Small intestine (tissue), 7 donors: ENCODE measurements around the gene KRTAP12-4. TPM values are rescaled to one million over a fixed set of nuclear protein-coding genes. Genes with fewer than 3 reads are reported as not detected.
A peak's percentile ranks its signal among the peaks of the same experiment; 100 is the strongest.
"Not testable (repeated sequence)": the region's sequence is repeated elsewhere in the genome, so short reads cannot be mapped to it uniquely, and the experiment has no call there.

Experiments used
- DNase-seq, 2 donors: peaks; one replicate each; pipeline versions ENCODE4 v3.0.0 to v3.0.0-alpha.2; 2013
- FAIRE-seq: peaks from 2 replicates; lab custom pipeline; 2012; peaks lifted over from hg19 to GRCh38; lab: Jason Lieb, UNC
- H3K27ac ChIP-seq, 3 donors: one replicate each; pipeline ENCODE4 v1.5.1; 2013; ENCODE audit warnings: low read length in 2 of 3, mild to moderate bottlenecking in 2 of 3, control low read depth in 1 of 3, inconsistent platforms in 1 of 3, low read depth in 1 of 3, moderate library complexity in 1 of 3
- H3K27me3 ChIP-seq, 3 donors: one replicate each; pipeline ENCODE4 v1.6.1; 2013; ENCODE audit warnings: low read length in 3 of 3, inconsistent platforms in 1 of 3; ENCODE audit not compliant: control insufficient read depth in 3 of 3, insufficient read depth in 3 of 3
- H3K36me3 ChIP-seq, 3 donors: one replicate each; pipeline ENCODE4 v1.6.1; 2013; ENCODE audit warnings: low read length in 3 of 3, inconsistent platforms in 1 of 3, low read depth in 1 of 3, mild to moderate bottlenecking in 1 of 3, moderate library complexity in 1 of 3; ENCODE audit not compliant: control insufficient read depth in 3 of 3, insufficient read depth in 2 of 3
- H3K4me1 ChIP-seq, 3 donors: one replicate each; pipeline ENCODE4 v1.6.1; 2013; ENCODE audit warnings: low read length in 2 of 3, inconsistent platforms in 1 of 3, low read depth in 1 of 3, mild to moderate bottlenecking in 1 of 3, moderate library complexity in 1 of 3; ENCODE audit not compliant: control insufficient read depth in 3 of 3, insufficient read depth in 2 of 3
- H3K4me3 ChIP-seq, 3 donors: one replicate each; pipeline ENCODE4 v1.5.1; 2013; ENCODE audit warnings: low read length in 3 of 3, control low read depth in 1 of 3, inconsistent platforms in 1 of 3, low read depth in 1 of 3, mild to moderate bottlenecking in 1 of 3, moderate library complexity in 1 of 3
- H3K9me3 ChIP-seq, 2 donors: one replicate each; pipeline ENCODE4 v1.6.1; 2013; ENCODE audit warnings: low read depth in 1 of 2, low read length in 1 of 2; ENCODE audit not compliant: control insufficient read depth in 2 of 2, insufficient read depth in 1 of 2
- WGBS, 3 donors: extraction: QIAGEN DNeasy Blood & Tissue Kit; methylation state at CpG; one replicate each; pipeline ENCODE4 v1.1.7; 2013; 5-methylcytosine and 5-hydroxymethylcytosine counted together
- polyA plus RNA-seq, 4 donors: library from polyadenylated mRNA; stranded (reverse) in 3 of 4; unstranded in 1 of 4; fragments of 200-250 nt in 3 of 4; fragments of 120-200 nt in 1 of 4; gene quantifications; one replicate each; pipeline versions ENCODE4 v1.2.1 to v1.2.3, GENCODE V29; 2013
- donor health status: healthy with polysubstance abuse.
- donor health status: control.
- donor health status: control.
- donor health status: Bipolar disorder and iron deficiency.
- donor health status: healthy.

The KRTAP12-4 gene
- polyA plus RNA-seq, 4 donors: not detected

DNA sequence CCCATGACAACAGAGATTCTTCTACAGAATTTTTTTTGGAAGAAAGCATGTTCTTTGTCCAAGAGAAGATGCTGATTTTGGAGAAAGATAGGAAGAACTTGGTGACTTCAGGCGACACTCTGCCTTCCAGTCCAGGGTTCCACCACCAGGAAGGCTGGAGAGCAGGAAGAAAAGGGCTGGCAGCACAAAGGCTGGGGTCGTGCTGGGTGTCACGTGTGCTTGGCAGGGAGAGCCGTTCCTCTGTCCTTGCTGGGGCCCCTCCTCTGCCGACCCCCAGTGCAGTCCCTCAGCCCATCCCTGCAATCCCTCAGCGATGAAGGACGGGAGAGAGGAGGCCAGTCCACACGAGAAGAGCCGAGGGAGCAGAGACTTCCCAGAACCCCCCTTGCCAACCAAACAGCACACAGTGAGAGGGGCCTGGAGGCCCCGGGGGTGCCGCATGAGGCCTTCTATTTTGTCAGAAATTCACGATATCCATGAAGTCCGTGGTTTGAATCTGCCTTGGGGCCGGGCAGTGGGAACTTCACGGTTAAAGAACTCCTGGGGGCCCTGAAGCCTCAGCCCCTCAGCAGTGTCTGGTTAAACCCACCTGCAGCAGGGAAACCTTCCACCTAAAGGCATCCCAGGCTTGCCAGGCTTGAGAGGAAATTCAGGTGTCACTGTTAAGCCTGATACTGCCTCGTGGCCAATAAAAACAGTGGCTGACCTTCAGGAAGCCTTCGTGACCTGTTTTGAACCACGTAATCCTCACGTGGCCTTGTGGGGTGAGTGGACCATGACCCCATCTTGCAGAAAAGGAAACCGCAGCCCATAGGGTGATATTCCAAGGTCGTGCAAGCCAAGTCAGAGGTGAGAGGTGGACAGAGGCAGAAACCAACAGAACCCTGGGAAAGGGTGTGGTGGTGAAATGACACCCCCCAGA, 45.9 kb upstream of the KRTAP12-4 start:
- no peak for DNase-seq
- Histone ChIP-seq H3K27me3 (peaks cover 0 to 68% (median 23%) of the 10 kb centered on the region in 3 donors), H3K4me1 (peaks cover 0 to 12% (median 0%) of the 10 kb centered on the region in 3 donors), H3K27ac (no peak overlapping the region), H3K4me3 (no peak overlapping the region), H3K9me3 (peaks cover 0 to 4% of the 10 kb centered on the region in 2 donors), H3K36me3 (no peaks in the 10 kb centered on the region)
- no peak for FAIRE-seq
- WGBS, 3 donors: 40 to 51% (median 50%) methylated on average over 21 of the region's 21 CpGs

DNA sequence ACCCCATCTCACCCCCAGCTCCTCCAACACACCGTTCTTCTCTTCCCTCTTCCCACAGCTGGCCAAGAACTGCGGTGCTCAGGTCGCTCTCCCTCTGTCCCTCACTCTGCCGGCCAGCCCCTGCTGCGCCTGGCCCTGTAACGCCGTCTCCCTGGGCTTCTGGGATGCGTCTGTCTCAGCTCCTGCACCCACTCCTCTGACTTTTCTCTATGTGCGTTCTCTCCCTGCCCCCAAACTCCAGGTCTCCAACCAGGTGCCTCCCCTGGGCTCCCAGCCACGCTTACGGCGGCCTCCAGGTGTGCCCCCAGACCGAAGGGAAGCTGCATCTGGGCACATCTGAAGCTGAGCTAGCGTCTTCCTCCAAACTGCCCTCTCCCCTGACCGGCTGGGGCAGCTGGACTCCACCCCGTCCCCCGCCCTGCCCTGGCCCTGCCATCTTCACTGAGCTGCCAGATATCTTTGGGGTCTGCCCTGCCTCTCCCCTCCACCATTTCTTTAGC, 45.1 kb upstream of the KRTAP12-4 start:
- Histone ChIP-seq H3K27me3 (peaks cover 0 to 65% (median 21%) of the 10 kb centered on the region in 3 donors), H3K9me3 (peaks cover 0 to under 1% of the 10 kb centered on the region in 2 donors), H3K36me3 (no peaks in the 10 kb centered on the region), H3K27ac (no peak overlapping the region), H3K4me1 (peaks cover 0 to 12% (median 0%) of the 10 kb centered on the region in 3 donors), H3K4me3 (no peak overlapping the region)
- DNase-seq (no peak), FAIRE-seq (no peak)
- 53 to 55% (median 54%) methylated on average over 17 of the region's 17 CpGs for WGBS, 3 donors

DNA sequence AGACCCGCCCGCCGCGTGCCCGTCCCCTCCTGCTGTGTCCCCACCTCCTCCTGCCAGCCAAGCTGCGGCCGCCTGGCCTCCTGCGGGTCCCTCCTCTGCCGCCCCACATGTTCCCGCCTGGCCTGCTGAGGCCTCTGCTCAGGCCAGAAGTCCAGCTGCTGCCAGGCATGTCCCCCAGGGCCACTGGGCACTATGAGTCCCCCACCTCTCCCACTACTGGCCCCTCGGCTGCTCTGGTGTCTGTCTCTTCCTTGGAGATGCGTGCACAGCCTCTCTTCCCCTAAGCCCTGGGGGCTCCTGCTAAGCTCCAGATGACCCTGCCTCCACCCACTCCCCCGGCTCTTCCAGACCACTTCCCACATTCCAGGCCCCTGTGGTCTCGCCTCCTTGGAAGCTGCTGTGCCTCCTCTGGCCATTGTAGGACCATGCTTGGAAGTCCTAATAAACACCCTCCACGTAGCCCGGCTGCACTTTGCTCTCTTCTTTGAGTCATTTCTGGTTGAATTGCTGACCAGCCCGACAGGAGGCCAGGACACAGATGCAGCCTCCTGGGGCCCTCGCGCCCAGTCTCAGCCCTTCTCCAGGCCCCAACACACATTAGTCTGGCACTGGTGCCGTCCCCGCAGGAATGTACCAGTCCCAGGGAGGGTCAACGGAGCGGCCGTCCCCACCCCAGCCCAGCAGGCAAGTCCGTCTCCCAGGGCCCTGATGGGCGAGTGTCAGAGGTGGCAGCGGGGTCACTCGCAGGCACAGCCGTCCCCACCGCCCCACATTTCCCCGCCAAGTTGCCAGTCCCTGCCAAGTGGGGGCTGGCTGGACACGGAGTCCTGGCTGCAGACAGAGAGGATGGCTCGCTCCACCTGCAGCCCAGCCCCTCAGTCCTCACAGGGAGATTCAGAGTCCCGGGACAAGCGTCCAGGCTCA, 43.6 kb upstream of the KRTAP12-4 start:
- no peak overlapping the region for H3K4me3 ChIP-seq
- whole genome bisulfite sequencing, 3 donors: 24 to 35% (median 33%) methylated on average over 32 to 35 of the region's 35 CpGs
- H3K9me3 ChIP-seq: no peaks in the 10 kb centered on the region
- FAIRE-seq (no peak), DNase-seq (peak in 1 of 2 donors; percentile 58)
- peaks cover 0 to 50% (median 12%) of the 10 kb centered on the region in 3 donors for H3K27me3 ChIP-seq
- H3K27ac ChIP-seq: peak overlapping the region in 1 of 3 donors; percentile 58
- H3K36me3 ChIP-seq: no peaks in the 10 kb centered on the region
- H3K4me1 ChIP-seq: peaks cover 0 to 12% (median 0%) of the 10 kb centered on the region in 3 donors

DNA sequence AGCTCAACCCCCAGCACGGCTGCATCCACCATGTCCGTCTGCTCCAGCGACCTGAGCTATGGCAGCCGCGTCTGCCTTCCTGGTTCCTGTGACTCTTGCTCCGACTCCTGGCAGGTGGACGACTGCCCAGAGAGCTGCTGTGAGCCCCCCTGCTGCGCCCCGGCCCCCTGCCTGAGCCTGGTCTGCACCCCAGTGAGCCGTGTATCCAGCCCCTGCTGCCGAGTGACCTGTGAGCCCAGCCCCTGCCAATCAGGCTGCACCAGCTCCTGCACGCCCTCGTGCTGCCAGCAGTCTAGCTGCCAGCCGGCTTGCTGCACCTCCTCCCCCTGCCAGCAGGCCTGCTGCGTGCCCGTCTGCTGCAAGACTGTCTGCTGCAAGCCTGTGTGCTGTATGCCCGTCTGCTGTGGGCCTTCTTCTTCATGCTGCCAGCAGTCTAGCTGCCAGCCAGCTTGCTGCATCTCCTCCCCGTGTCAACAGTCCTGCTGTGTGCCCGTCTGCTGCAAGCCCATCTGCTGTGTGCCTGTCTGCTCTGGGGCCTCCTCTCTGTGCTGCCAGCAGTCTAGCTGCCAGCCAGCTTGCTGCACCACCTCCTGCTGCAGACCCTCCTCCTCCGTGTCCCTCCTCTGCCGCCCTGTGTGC, 42.8 kb upstream of the KRTAP12-4 start, which contains the start of gene KRTAP10-12:
Gene KRTAP10-12 (plus strand): TSS at position 1 of the 639 bp plus-strand sequence. CDS start 30 bp downstream, at position 31.
- H3K4me1 ChIP-seq: peaks cover 0 to 12% (median 0%) of the 10 kb centered on the region in 3 donors
- not testable (repeated sequence) for H3K9me3 ChIP-seq, DNase-seq, H3K36me3 ChIP-seq, H3K4me3 ChIP-seq, FAIRE-seq
- H3K27me3 ChIP-seq: peaks cover 0 to 46% (median 12%) of the 10 kb centered on the region in 3 donors
- peak within 1 kb of the TSS in 1 of 3 donors; percentile 47 for H3K27ac ChIP-seq
- whole genome bisulfite sequencing, 3 donors: 27 to 50% (median 37%) methylated on average over 13 to 21 of the region's 21 CpGs

DNA sequence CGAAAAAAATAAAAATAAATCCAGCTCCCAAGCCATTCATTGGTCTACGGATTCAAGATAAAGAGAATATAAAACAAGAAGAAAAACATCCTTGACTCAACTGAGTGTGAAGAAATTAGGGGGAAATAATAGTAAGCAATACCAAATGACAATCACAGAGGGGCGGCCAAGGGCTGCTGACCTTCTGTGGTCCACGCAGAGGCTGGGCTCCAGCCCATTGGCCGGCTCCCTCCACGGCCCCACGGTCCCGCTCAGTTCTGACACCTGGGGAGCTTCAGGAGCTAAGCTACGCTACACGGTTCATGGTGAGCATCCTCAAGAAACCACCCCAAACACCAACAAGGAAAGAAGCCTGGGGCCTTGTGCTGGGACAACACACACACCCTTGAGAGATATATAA, 42.1 kb upstream of the KRTAP12-4 start:
- Histone ChIP-seq H3K4me1 (peaks cover 0 to 12% (median 0%) of the 10 kb centered on the region in 3 donors), H3K36me3 (no peaks in the 10 kb centered on the region), H3K27me3 (peaks cover 0 to 41% (median 12%) of the 10 kb centered on the region in 3 donors), H3K9me3 (no peaks in the 10 kb centered on the region), H3K4me3 (no peak overlapping the region), H3K27ac (no peak overlapping the region)
- no peak for DNase-seq
- FAIRE-seq: no peak
- WGBS, 3 donors: 56 to 72% (median 64%) methylated on average over 10 of the region's 10 CpGs

DNA sequence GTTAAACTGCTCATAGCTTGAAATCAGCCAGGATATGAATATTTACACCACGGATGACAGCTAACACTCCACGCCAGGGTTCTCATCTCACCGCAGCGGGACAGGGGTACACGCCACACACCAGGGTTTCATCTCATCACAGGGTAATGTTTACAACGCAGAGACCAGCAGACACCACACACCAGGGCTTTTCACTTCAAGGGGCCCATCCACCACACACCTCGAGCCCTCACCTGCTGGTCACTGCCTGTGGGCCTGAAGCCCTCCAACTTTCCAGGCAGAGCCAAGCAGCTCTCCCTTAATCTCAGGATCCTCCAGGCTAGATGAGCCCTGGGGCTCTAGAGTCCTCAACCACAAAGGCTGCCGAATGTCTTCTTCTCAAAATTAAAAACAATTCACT, 41.2 kb upstream of the KRTAP12-4 start:
- 69 to 81% (median 80%) methylated on average over 8 of the region's 8 CpGs for WGBS, 3 donors

DNA sequence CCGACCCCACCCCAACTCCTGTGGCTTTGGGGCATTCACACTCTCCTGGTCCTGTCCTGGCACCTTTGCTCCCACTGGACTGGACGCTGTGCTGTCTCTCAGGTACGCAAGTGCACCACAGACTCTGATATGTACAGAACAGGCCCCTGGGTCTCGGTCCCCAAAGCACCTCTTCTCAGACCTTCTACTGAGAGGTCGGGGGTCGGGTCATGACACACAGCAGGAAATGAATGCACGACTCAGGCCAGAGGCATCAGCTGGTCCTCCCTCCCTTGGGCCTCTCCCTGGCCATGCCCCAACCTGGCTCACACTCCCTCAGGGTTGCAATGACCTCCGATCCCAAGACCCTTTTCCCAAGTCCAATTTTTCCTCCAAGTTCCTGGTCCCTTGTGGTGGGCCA, 40.7 kb upstream of the KRTAP12-4 start:
- Histone ChIP-seq H3K36me3 (no peaks in the 10 kb centered on the region), H3K4me3 (no peak overlapping the region), H3K4me1 (peaks cover 0 to 12% (median 0%) of the 10 kb centered on the region in 3 donors), H3K9me3 (no peaks in the 10 kb centered on the region), H3K27me3 (peaks cover 0 to 29% (median 10%) of the 10 kb centered on the region in 3 donors), H3K27ac (no peak overlapping the region)
- FAIRE-seq (no peak), DNase-seq (no peak)
- WGBS, 3 donors: 56 to 65% (median 64%) methylated on average over 8 of the region's 8 CpGs

More for the DNA sequence above, 41.2 kb upstream of the KRTAP12-4 start:
- Histone ChIP-seq H3K27me3 (peaks cover 0 to 34% (median 12%) of the 10 kb centered on the region in 3 donors), H3K36me3 (no peaks in the 10 kb centered on the region), H3K27ac (no peak overlapping the region), H3K4me1 (peaks cover 0 to 12% (median 0%) of the 10 kb centered on the region in 3 donors), H3K9me3 (no peaks in the 10 kb centered on the region), H3K4me3 (no peak overlapping the region)
- FAIRE-seq (no peak), DNase-seq (no peak)
